Measurements from ENCODE around the gene DNAH17.

The DNAH17 gene

DNA sequence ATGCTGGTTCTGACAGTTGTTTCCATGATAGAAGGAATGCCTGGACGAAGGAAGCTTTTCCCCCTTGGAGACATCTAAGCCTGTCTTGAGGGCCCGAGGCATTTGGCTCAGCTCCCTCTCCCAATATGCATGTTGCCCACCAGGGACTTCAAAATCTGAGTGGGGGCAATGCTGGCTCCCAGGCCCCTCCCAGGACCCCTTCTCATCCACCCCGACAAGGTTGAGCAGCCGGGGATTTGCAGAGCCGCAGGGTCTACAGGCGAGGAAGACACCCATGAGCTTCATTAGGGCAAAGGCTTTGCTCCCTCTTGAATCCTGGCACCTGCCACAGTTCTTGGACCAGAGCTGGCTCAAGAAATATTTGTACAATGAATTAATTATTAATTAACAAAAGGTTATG is 25.1 kb upstream of the DNAH17 start:
- no peak for DNase-seq (ENCODE audit: low spot score)

DNA sequence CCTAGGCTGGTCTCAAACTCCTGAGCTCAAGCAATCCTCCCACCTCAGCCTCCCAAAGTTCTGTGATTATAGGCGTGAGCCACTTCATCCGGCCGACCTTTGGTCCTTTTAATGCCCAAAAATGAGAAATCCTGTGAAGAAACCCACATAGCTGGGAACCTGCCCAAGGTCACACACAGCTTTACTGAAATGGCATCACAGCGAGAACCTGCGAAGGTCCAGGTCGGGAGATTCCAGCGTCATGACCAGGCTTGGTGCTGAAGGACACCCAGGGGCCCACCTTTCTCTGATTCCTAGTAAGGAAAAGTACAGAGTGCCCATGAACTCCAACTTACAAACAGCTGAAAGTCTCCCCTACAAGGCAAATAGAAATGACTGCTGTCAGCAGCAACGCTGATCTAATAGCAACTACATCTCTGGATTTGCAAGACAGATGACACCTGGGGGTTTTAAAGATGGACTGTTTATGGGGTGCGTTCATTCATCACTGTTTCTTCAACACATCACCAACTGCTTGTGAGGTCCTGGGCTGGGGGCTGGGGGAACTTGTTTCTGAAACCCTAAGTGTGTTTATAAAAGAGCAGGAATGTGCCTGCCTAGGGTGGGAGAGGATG is 24.5 kb upstream of the DNAH17 start:
- DNase-seq (ENCODE audit: low spot score): no peak

DNA sequence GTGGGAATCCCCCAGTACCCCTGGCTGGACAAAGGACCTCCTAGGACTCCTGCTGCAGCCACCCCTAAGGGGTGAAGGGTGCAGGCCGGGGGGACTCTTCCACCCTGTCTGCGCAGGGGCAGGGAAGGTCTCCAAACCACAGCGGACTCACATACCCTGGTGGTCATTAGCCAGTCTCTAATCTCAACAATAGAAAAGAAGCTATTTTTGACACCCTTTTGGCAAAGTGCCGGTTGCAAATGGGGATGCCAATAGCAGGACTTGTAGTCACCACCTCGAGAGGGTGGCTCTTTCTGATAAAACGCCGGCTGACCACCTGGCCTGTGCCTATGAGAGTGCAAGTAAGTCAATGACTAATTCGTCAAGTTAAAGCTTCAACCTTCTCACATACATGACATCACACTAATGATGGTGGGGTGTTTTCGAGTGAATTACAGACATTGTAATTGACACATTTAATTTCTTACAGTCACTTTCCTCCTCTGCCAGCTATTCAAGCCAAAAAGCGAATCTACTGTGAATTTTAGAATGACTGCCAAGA is 23.1 kb upstream of the DNAH17 start:
- no peak for DNase-seq (ENCODE audit: low spot score)

DNA sequence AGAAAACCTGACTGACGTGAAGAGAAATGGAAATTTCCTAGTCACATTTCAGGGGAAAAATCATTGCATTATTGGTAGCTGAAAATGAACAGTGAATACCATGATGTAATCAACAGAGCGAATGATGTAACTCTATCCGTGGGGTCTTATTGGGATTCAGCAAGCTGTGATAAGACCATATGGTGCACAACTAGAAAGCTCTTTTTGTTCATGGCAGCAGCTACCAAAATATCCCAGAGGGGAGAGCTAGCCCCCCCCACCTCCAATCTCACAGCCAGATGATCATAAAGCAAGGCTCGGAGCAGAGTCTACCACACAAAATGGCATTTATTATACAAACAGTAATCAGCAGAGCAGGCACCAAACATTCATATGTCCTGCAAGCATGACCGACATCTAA is 22.2 kb upstream of the DNAH17 start:
- DNase-seq (ENCODE audit: low spot score): no peak

DNA sequence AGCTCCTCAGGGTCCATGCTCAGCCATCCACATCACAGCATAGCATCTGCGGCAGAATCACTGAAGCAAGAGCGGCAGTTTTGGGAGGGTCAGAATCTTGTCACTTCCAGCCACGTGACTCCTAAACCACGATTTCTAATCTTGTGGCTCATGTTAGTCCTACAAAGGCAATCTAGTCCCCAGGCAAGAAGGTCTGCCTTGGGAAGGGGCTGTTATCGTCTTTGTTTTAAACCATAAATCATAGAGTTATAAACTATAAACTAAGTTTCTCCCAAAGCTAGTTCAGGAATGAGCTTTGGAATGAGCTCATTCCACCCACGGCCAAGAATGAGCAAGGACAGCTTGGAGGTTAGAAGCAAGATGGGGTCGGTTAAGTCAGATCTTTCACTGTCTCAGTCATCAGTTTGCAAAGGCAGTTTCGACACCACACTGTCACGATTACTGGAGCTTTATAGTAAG is 20.8 kb upstream of the DNAH17 start:
- no peak for DNase-seq (ENCODE audit: low spot score)

DNA sequence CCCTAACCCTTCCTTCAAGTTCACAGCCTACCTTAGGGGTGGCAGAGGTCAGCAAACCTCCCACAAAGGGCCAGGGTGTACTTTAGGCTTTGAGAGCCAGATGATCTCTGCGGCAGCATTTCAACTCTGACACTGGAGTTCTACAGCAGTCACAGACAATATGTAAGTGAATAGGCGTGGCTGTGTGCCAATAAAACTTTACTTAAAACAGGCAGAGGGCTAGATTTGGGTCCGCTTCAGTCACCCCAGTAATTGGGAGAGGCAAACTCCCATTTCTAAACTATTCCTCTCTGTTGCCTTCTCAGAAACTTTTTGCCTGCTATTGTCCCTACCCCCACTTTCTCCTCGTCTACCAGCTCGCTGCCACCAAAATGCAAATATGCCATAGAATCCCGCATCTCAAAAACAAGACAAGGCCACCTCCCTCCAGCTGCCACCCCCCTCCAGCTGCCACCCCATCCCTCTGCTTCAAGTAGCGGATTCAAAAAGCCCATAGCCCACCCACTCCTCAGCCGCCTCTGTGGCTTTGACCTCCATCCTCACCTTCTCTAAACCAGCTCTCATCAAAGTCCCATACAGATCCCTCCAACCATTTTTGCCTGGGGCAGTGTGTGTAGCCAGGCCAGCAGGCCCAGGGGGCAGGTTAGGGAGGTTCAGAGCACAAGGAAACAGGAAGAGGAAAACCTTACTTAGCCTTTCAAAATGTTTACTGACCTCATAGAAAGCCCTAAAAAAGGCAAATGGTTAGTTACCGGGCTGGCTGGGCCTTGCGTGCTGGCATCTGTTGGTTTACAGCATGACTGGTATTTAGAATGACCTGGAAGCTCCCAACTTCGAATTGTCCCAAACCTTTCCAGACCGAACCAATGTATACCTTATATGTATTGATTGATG is 19.9 kb upstream of the DNAH17 start:
- no peak for DNase-seq (ENCODE audit: low spot score)

DNA sequence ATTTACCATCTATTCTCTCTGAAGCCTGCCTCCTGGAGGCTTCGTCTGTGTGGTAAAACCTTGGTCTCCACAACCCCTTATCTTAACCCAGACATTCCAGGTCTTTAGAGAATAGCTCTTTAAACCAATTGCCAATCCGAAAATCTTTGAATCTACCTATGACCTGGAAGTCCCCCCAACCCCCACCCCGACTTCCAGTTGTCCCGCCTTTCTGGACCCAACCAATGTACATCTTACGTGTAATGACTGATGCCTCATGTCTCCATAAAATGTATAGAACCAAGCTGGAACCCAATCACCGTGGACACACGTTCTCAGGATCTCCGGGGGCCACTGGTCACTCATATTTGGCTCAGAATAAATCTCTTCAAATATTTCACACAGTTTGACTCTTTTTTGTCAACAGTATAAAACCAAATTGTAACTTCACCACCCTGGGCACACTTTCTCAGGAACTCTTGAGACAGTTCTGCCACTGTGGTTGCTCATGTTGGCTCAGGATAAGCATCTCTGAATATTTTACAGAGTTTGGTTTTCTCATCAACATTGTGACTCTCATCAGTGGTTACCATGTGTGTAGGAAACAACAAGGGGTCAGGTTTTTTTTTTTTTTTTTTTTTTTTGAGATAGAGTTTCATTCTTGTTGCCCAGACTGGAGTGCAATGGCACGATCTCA is 18.1 kb upstream of the DNAH17 start:
- DNase-seq (ENCODE audit: low spot score): no peak

DNA sequence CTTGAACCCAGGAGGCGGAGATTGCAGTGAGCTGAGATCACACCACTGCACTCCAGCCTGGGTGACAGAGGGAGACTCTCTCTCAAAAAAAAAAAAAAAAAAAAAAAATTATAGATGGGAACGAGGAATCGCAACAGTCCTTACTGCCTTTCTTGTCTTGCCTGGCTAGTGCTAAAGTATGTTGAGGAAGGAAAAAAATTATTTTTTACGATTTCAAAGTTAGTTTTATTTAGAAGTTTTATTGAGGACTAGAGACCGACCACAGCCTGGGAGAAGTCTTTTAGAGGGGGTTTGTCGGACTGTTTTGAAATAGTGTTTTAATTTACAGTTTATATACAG is 15.8 kb upstream of the DNAH17 start:
- DNase-seq (ENCODE audit: low spot score): no peak

DNA sequence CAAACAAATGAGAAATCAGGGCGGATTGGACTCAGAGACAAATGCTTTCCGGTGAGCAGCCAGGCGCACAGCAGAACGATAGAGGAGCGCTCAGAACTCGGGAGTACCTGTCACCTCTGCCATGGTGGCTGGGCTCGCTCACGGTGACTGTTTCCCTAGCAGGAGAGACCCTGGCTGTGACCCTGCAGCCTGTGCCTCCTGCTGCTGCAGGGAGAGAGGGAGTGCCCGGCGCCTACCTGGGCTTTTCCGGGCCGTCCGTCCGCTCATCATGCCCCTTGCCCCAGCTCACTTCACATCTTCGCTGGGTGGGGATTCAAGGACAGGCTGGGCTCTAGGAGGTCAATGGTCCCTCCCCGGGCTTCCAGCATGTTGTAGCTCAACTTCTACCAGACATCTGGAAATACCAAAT is 14.1 kb upstream of the DNAH17 start:
- DNase-seq (ENCODE audit: low spot score): no peak

DNA sequence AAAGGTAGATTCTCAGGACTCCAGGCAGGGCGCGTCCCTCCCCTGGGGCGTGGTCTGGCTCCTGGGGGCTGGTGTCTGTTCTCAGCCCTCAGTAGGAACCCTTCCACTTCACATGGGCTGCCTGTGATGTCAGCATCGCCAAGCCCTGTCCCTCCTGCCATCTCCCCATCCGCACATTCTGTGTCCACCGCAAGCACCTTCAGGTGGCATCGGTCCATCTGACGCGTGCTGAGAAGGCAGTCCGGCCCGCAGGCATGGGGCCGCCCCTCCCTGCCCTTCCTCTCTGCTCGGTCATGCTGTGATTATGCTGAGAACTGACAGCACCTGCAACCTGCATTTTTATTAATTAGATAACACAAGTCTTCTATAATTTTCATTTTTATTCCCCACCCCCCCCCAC is 12.7 kb upstream of the DNAH17 start:
- no peak for DNase-seq (ENCODE audit: low spot score)

DNA sequence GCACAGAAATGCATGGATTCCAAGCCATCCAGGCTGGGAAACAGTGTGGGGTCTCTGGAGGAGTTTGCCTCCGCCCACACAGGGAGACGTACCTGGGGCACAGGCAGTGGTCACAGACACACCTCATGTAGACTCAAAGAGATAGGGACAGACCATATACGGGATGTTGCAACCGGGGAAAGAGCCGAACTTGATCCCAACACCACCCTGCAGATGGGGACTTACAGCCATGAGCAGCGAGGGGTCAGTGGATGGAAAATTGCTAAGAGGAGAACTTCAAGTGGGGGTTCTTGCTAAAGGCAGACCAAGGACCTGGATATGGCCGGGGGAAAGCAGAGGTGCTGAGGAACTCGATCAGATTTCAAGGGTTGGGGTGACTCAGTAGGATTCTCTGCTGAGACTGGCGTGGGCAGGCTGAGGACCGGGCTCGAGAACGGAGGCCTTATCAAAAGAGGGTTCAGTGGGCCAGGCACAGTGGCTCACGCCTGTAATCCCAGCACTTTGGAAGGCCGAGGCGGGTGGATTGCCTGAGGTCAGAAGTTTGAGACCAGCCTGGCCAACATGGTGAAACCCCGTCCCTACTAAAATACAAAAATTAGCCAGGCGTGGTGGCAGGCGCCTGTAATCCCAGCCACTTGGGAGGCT is 12.0 kb upstream of the DNAH17 start:
- DNase-seq (ENCODE audit: low spot score): no peak

DNA sequence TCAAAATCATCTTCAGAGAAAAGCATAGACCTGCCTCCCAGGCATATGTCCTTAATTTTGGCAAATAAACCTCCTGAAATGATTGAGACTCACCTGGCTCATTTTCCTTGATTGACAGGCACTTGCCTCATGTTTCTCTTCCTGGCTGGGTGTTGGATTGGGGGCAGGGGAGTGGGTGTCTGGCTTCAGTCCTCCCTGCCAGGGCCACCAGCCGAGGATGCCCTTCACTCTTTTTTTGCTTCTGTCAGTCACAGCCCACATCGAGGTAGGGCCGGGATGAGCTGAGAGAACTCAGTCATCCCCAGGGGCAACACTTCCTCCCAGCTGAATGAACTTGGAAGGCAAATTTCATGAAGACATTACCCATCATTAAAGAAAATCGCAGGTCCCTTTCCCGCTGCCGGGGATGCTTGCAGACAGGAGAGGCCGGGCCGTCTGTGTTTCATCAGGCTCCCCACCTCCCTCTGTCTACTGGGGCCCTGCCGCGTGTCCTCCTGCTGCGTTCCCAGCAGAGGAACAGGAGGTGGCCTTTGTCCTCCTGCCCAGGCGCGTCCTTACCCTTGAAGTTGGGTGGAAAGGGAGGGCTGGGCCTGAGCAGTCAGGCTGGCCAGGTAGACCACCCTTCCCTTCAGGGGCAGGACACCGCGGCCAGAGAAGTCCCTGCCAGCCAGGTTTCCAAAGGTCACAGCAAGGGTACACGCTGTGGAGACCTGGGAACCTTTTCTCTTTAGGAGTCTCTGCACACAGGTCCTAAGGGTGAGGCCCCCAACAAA is 11.2 kb upstream of the DNAH17 start:
- no peak for DNase-seq (ENCODE audit: low spot score)

DNA sequence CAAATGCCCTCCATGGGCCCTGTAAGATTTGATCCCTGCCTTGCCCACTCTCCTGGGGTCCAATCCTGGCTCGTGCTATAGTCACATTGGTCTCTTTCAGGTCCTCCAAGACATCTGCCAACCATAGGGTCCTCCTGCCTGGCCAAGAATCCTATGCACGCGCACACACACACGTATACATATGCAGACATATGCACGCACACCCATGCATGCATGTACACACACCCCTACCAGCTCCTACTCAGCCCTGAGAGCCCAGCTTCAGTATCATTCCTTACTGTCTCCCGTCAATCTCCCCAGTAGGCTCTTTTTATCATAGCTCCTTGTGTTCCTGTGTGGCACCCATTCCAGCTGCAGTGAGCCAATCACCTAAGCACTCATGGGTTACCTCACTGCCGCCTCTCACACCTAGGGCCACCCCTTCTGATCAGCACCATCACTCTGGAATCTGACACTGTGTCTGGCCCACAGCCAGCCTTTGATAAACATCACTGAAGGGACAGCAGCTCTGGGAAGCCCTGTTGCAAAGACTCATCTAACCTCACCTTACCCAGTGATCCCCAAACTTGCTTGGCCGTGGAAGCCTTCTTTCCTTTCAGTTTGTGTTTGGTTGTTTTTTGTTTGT is 7.9 kb upstream of the DNAH17 start:
- DNase-seq (ENCODE audit: low spot score): no peak

DNA sequence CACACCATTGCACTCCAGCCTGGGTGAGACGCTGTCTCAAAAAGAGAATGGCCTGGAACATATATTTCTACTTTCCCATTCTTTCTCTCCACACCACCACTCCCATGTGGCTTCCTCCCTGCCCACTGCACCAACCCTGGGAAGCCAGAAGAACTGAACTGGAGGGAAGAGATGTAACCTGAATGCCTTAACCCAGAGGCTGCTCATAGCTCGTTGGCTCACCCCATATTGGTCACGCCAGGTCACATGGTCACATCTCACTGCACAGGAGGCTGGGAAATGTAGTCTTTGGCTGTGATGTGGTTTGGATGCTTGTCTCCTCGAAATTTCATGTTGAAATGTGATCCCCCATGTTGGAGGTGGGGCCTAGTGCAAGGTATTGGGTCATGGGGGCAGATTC is 5.9 kb upstream of the DNAH17 start:
- DNase-seq (ENCODE audit: low spot score): peak; percentile 59

DNA sequence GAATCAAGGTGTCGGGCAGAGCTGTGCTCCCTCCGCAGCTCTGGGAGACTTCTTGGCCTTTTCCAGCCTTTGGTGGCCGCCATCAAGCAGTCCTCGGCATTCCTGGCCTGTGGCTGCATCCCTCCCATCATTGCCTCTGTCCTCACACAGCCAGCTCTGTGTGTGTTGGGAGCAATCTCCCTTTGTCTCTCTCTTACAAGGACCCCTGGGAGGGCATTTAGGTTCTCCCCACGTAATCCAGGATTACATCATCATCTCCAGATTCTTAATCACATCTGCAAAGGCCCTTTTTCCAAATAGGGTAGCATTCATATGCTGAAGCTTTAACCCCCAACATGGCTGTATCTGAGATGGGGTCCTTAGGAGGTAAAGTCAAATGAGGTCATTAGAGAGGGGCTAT is 4.1 kb upstream of the DNAH17 start:
- DNase-seq (ENCODE audit: low spot score): no peak

DNA sequence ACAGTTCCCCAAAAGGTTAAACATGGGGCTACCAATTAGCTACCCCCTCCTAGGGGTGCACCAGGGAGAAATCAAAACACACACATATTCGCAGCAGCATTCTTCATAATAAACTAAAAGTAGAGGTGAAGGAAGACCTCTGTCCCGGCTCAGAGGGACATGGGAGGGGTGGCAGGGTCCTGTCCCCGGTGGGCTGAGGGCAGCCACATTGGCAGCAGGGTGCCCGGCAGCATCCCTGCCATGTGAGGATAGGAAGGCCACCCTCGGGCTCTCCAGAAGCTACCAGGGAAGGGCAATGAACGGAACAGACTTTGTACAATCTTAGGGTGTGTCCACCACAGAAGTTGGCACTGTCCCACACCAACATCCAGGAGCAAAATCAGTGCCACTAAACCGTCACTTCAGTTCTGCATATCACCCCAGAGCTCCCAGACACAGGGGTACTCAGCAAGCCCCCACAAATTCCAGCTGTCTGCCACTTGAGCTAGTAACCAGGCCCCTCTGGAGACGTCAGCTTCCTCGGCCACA is 3.1 kb upstream of the DNAH17 start:
- DNase-seq (ENCODE audit: low spot score): no peak

DNA sequence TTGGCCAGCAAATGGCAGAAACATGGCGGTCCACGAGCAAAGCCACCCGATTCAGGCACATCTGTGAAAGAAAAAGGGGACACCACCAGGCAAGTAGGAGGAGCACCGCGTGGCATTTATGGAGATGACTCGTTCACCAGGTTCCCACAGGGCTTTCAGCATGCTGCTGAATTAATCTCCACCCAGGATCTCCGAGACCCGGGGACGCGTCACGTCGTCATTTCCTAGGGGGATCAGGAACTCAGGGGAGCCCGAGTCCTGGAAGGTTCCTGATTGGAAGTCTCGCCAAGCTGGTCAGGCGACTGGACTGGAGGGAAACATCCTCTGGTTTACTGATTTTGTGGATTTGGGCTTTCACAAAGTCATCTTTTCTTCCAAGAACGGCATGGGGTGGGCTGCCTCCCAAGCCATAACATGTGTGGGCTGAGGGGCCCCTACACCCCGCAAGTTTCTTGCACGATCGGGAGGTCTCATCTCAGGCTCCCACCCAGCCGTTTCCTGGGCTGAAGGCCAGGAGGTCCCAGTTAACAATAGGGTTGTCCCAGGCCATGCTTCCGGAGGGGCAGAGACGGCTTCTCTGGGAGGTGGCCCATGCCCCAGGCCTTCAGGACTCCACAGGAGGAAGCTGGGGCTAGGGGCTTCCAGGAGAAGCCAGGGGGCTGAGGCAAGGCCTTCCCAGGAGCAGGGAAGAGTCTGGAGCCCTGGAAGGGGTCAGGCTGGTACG is 645 bp downstream of the DNAH17 start:
- no peak for DNase-seq (ENCODE audit: low spot score)

DNA sequence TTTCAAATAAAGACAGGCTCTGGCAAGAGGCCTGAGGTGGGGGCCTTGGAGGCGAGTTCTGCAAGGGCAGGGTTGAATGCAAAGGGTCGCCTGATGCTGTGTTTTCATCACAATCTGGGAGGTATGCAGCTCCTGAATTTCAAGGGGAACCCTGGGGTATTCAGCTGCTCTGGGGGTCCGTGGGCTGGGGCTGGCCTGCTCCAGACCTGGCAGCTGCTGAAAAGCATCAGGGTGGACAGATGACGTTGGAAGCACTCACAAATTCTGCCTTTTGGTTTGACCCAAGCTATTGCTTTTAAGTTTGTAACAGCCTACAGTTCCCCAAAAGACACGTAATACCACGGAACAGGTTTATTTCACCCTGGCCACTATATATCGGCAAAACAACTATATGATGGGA is 1.3 kb downstream of the DNAH17 start:
- no peak for DNase-seq (ENCODE audit: low spot score)

DNA sequence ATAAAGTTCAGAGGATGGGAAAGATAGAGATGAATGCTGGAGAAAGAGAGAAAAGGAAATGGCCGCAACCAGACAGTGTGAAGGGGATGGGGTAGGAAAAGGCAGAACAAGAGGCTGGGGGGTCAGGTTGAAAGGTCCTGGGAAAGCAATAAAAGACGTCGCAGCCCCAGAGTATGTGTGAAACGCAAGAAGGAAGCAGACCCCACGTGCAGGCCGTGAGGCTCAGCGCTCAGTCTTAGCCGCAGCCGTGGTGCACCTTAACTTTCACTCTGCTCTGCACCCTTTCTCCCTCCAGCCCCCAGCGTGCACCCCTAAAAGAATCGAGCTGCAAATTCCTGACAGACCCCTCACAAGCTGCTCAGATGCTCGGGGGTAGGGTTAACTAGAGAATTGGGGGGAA is 1.9 kb downstream of the DNAH17 start:
- no peak for DNase-seq (ENCODE audit: low spot score)

DNA sequence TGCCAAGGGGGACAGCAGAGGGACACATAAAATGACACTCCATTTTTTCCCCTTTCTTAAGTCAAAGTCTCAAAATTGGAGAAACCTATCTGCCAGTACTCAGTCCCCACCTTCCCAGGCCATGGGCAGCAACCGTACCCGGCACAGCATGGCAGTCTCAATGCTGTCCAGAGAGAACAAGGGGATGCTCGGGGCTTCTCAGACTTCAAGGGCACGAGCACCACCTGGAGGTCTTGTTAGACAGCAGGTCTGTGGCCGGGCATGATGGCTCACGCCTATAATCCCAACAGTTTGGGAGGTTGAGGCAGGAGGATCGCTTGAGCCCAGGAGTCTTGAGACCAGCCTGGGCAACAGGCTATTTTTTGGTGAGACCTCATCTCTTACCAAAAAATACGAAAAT is 3.2 kb downstream of the DNAH17 start:
- DNase-seq (ENCODE audit: low spot score): no peak

Measured in COLO829 (cell line).